Right forelimb (tissue), 1 donor: ENCODE measurements around the gene CTLA4.

Experiments
- DNase-seq: peaks from one replicate; pipeline ENCODE4 v3.0.0-alpha.2; 2018

CTLA4 gene

DNA sequence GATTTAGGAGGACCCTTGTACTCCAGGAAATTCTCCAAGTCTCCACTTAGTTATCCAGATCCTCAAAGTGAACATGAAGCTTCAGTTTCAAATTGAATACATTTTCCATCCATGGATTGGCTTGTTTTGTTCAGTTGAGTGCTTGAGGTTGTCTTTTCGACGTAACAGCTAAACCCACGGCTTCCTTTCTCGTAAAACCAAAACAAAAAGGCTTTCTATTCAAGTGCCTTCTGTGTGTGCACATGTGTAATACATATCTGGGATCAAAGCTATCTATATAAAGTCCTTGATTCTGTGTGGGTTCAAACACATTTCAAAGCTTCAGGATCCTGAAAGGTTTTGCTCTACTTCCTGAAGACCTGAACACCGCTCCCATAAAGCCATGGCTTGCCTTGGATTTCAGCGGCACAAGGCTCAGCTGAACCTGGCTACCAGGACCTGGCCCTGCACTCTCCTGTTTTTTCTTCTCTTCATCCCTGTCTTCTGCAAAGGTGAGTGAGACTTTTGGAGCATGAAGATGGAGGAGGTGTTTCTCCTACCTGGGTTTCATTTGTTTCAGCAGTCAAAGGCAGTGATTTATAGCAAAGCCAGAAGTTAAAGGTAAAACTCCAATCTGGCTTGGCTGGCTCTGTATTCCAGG is at the start of gene CTLA4:
CTLA4 (plus strand) TSS at position 211 of the 640 bp plus-strand sequence; CDS start at position 383, 172 bp downstream.
- no peak for DNase-seq

DNA sequence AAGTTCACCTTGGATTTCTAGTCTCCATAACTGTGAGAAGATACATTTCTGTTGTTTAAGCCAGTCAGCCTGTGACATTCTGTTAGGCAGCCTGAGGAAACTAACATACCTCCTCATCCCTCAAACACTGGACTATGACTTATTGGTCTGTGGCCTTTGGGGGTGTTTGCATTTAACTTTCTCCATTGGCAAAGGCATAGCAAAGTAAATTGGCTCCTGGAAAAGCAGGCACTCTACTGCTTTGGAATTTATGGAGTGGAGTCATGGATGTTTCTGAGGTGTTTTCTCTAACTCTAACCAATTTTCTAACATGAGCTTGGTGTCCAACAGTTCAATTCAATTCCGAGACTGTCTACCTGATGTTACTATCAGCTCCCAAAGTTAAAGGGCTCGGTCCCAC is 48.9 kb upstream of the CTLA4 start:
- no peak for DNase-seq

DNA sequence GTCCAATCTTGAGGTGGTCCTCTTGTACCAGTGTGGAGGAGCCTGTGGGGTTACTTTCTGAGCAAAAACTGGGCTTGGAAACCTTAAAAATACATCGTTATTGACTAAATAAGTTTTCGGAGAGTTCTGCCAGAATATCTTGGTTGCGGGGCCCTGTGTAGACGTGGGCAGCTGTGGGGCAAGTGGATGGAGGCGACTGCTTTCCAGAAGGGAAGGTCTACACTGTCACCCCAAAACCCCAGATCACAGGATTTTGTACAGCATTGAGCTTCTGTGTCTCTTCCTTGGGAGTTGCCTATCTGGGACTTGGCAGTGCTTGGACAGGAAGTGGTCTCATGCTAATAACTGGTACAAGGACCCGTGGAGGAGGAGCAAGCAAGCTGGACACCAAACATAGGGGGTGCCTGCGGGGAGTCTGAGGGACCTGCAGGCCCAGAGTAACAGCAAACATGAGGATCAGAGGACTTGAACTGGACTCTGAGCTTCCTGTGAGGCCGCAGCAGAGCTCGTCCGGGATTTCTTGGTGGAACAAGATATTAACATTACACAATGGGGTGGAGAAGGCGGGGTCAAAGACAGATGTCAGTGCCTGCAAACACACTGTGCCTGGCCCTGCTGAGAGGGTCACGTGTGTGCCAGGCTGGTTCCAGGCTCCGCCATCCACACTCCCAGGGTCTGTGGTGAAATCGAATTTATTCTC is 48.0 kb upstream of the CTLA4 start:
- DNase-seq = no peak

DNA sequence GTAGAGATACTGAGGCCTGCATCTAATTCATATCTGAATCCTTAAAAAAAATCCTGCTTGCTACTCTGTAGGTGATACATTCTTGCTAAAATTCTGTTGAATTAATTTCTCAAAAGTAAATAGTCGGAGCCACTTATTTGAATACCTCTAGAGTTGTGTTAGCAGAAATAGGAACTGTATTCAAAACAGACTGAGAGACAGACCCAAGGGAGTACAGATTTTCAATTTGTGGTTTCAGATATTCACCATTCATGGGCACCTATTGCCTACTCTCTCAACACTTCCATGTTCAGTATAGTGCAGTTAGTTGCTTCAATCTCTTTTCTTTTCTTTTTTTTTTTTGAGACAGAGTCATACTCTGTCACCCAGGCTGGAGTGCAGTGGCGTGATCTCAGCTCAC is 46.6 kb upstream of the CTLA4 start:
- DNase-seq = no peak

DNA sequence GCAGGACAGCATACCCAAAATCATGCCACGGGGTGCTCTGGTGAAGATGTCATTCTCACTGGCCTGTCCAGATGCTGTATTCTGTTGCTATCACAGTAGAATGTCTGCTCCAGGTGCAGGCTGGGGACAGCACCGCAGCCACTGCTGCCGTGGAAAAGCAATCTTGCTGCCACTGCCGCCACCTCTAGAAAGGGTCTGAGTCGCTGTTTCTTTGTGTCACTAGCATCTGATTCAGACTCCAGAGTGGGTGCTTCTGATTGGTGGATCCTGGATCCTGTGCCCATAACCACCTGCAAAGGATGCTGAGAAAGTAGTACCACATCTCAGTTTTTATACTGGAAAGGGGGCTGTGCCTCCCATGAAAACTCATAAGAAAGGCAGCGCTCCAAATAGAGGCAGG is 45.3 kb upstream of the CTLA4 start:
- no peak for DNase-seq

DNA sequence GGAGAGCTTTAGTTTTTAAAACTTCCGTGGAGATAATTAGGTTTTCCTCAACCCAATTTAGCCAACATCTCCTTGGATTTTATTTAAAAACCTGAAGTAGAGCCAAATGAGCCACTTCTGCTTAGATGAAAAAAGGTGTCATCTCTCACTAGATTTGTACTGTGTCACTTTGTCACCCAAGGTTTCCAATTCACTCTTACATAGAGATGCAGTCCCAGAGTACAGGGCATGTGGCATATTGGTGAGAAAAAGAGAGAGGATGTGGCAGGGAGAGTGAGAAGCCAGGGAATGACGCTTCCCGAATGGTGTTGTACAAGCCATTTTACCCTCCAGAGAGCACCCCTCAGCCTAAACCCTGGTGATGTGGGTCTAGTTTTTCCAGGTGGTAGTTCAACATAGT is 44.4 kb upstream of the CTLA4 start:
- DNase-seq = no peak

DNA sequence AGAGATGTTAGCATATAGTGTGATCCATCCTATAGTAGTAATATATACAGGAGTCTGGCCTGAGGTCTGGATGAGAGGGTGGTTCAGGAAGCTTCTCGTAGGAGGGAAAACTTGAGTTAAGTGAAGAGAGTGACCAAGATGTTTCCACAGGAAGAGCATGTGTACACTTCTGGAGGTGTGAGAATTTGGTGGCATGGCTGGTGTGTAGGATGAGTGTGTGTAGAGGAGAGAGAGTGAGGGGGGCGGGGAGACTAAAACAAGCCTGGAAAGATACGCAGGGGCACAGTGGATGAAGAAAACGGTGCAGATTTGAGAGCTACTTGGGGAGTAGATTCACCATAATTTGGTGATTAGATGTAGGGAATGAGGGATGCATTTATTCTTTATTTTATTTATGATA is 43.5 kb upstream of the CTLA4 start:
- no peak for DNase-seq

DNA sequence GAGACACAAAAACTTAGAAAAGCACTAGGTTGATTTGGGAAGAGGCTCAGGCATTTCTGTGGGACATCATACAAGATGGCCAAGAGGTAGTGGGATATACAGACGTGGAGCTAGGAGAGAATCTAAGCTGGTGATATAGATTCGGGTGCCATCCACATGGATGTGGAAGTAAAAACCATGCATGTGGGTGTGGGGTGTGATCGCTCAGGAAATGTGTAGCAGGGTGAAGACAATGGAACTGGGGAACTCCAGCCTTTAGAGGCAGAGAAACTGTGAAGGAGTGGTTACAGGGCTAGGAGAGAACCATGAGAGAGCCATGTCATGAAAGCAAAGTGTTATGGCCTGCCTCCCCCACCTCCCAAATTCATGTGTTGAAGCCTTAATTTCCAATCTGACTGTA is 43.0 kb upstream of the CTLA4 start:
- DNase-seq = no peak

DNA sequence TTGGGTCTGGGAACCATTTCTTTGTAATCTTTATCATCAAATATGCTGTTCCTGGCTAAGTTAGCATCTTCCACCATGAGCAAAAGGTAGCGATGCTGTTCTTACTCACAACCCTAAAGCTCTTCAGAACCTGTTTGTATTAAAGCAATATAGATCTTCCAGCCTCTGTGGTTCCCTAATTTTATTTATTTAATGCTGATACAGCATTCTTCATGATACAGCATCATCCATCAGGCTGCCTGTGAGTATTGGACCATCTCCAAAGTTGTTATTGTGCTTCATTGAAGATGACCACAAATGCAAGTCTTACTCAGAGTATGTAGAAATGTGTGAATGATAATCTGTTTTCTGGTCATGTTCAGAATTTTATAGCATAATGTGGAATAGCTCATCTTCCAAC is 40.9 kb upstream of the CTLA4 start:
- no peak for DNase-seq

DNA sequence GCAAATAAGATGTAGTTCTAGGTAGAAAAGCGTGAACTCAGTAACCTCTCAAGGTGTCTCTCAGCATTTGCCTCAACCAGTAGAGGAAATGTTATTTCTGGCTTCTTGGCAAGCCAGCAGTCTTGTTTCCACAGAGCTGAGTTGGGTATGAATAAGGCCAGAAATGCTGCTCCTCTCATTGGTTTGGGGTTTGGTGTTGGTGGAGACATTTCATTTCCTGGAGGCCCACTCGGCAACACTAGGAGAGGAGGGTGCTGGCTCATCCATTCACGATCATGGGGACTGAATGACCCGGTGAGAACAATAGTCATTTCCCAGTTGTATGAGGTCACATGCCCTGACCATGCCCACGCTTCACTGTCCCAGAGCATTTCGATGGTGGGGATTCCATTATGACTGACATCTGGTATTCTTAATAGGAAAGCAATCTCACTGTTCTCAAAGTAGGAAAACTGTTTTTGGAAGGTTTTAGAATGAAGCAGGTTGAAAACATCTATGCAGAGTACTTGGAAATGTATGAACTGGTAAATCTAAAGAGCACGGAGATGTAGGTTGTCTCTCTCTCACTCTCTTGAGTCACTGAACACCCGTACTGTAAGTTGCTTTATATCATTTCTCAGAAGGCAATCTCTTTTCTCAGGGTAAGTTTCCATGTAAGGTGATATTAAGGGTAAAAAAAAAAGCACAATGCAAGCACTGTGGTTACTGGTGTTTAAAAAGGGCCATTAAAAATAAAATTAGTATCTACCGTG is 37.1 kb upstream of the CTLA4 start:
- no peak for DNase-seq

DNA sequence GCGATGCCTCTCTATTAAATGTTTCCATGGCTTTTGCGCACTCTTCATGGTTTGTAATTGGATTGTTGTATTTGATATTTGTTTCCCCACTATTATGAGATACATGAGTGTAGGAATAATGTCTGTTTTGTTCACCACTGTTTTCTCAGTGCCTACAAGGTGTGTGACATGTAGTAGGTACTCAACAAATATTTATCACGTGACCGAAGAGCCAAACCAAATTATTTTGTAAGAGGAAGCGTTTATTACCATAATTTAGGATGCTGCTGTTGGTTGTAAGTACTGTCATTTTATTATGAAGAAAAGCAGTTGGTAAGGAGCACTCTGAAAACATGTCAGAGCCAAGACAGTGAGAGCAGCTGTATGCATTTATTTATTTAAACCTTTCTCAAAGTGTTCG is 32.2 kb upstream of the CTLA4 start:
- no peak for DNase-seq

DNA sequence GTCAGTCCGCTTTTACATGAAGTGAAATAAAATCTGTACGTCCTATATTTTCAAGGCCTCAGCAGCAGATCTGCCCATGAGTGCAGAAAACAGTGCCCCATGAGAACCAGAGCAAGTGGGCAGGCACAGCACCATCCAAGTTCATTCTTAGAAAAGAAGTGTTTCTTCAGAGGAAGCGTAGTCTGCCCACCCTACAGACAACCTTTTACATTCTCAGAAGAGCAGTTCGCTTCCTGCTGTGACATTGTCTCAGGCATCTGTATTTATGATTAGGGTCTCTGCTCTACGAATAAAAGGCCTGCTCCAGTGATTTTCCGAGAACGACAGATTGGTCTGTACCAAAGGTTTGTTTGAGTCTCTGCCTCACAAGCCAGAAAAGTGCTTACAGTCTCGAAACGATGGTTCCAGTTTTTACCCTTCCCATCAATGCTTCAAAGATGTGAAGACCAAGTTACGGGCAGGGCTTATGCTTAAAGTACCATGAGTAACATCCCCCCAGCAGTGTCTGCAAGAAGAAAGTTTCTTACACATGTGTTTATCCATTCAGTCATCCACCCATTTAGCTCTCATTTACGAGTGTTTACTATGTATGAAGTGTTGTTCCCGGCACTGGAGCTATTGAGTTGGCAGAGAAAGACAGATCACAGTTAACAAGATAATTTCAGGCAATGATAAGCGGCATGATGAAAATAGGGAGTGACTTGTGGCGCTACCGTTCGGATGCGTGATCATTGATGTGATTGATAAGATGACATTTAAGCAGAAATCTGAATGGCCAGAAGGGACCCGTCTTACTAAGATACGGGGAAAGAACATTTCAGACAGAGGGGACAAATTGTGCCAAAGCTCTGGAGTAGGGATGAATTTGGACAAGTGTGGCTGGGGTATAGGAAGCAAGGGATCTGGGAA is 31.4 kb upstream of the CTLA4 start:
- no peak for DNase-seq

DNA sequence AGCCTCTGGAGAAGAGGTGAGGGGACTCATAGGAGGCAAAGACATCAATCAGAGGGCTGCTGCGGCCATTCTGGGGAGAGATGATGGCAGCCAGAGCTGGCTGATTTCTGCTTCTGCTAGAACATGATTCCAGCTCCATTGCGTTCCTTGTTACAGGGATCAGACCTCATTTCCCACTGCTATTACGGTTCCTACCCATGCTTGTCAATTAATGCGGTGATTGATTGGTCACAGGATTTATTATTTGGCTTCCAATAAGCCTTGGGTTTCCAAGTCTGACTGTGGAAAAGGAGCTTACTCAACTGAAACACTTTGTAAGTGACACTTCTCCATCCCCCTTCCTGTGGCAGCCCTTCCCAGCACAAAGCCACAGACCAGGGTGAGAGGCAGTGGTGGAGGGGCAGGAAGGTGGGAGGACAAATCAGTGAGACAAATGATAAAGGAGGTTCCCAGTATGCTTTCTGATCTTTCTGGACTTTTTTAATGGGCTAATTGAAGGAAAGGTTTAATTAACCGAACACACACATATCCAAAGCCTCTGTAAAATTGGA is 26.8 kb upstream of the CTLA4 start:
- DNase-seq = no peak

DNA sequence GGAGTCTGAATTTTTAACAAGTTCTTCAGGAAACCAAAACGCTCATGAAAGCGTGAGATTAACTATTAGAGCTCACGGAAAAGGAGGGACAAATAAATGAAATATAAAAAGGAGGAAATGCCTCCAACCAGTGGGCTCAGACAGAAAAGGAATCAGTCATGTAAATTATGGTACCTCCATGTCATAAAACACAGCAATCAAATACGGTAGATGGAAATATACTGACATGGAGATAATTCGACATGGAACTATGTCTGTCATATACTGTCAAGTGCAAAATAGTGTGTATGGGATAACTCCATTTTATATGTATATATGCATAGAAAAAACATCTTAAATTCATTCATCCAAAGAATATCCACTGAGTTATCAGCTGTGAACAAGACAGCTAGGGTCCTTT is 25.9 kb upstream of the CTLA4 start:
- no peak for DNase-seq

DNA sequence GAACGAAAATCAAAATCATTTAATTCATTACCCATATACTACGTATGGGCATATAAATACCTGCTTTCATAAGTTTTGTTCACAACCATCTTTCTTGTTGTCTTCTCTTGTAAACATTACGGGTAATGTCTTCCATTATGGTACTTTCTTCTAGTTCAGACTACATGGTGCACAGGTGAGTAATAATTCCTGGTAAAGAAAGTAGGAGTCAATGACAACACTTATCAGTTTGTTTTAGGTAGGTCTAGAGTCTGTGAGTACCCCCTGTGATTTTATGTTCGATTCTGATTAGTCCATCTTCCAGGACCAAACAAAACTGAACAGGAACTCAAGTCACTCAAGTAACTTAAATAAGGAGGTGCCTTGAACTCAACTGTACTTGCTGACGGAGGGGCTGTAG is 25.2 kb upstream of the CTLA4 start:
- DNase-seq = no peak

DNA sequence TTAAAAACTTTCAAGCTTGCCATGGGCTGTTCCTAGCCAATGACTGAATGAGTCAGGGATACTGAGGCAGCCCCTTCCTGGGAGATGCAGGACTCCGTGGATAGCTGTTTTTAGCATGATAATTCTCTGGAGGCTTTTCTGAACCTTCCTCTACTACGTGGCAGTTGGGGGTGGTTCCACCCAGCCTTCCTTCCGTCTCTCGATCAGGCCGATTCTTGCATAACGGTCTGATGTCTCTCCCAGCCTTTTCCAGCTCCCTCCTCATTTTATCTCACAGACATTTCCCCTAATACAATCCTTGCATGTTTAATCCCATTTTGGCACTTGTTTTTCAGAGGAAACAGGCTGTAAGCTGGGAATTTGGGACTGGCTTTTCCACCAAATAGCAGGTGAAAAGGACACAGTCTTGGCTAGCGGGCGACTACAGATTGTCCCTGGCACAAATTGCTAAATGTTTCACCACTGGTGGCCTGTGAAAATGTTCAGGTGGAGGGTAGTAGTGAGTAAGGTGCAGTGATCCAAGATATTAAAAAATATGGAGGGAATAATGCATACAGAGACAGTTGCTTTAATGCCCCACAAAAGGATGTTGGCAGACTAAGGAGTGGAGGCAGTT is 21.0 kb upstream of the CTLA4 start:
- no peak for DNase-seq

DNA sequence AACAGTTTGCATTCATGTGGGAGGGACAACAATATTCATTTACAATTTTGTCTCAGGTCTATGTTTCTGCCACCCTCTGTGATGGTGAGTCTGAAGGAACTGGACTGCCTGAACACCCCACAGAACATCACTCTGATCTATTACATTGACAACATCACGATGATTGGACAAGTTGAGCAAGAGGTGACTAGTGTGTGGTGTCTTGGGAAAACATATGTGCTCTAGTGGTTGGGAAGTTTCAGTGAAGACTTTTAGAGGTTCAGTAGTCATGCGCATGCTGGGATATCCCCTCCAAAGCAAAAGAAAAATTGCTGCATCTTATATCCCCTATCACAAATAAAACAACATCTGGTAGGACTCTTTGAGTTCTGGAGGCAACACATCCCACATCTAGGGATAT is 18.6 kb upstream of the CTLA4 start:
- DNase-seq = no peak

DNA sequence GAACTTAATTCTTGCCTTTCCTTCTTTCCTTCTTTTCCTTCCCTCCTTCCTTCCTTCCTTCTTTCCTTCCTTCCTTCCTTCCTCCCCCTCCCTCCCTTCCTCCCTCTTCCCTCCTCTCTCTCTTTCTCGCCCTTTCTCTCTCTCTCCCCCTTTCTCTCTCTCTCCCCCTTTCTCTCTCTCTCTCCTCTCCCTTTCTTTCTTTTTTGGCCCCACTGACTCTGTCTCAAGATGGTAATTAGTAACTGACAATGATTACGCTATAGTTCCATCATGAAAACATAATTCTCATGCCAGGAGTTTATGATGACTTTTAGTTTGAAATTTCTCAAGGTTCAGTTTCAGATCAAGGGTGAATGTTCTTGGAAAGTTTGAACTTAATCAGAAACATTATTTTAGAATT is 14.8 kb upstream of the CTLA4 start:
- no peak for DNase-seq

DNA sequence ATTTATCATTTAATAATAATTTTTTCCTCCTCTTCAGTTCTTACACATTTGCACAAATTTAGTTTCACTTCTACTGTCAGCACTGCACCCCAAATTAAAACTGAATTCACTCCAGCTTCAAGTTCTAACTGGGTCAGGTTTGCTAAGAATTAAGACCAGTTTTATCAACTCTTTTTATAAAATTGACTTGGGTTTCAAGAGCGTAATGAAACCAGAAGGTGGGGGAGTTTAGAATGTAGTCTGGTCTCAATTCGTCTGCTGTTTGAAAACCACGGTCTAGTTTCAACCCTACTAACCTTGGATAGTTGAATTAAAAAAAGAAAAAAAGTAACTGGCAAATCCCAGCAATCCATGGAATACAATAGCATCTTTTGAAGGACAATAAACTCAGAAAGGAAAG is 14.3 kb upstream of the CTLA4 start:
- DNase-seq = no peak

DNA sequence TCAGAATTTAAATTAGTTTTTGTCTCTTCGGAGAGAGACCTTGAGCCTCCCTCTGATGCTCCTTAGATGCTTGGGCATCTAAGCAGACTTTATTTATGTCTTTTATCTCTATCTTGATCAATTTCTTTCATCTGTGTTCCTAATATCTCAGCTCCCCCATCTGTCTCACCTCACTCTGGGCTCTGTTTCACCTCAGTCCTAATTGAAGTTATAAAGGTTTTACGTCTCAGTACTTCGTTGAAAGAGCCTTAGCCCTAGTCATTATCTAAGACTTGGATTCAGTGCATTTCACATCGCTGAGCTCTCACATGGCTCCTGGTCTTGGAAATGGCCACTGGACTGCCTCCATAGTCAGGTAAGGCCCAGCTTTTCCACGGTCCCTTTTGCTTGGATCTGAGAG is 13.8 kb upstream of the CTLA4 start:
- no peak for DNase-seq

DNA sequence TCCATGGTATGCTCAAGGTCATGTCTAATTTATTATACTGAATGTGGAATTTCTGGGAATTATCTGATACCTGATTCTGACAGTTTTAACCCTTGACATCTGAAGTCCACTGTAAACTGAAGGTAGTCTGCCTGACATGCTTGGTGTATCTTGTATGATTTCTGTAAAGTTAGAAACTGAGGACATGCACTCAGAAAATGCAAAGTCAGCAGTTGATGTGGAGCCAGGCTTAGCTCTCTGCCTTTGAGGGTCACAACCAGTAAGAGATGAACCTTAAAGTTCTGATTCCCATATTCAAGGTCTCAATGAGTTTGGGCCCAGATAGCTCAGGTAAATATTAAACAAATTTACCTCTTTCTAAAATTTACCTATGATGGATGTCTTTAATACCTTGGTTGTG is 12.3 kb upstream of the CTLA4 start:
- no peak for DNase-seq

DNA sequence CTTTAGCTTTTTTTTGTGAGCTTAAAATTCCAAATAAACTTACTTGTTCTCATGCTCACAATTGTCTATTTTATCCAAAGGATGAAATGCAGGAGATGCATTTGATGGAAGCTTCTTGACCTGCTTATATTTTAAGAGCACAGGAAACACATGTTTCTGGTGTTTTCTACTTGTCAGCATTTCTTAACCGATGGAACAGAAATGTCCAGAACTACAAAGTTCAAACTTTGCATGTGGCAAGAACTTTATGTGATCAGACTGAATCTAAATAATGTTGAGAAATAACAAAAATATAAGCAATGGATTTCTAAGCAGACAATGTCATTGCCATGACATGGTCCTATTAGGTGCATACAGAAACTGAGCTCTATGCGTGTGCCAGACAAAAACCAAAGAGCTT is 9.9 kb upstream of the CTLA4 start:
- DNase-seq = no peak
